WTC11 (cell line): Measurements from ENCODE around the gene ATF6B. TPM values are rescaled to one million over a fixed set of nuclear protein-coding genes. Genes with fewer than 3 reads are reported as not detected.

Experiments used
- ATAC-seq: fragments of 200-7000 bp; cut with Tn5 transposase; 2 replicates; pipeline ENCODE4 v1.10.0; 2021; ENCODE audit warnings: mild to moderate bottlenecking, moderate library complexity
- CTCF ChIA-PET: fragments of 300-600 bp; sonication (Branson Sonifier 250); formaldehyde crosslinking; loops from one replicate; lab custom pipeline; 2021; ENCODE audit warnings: antibody characterized with exemption; lab: Charles Lee
- POLR2A ChIA-PET: fragments of 350-600 bp; sonication (Branson Sonifier 250); formaldehyde crosslinking; loops from one replicate; lab custom pipeline; 2021; ENCODE audit warnings: antibody characterized with exemption; lab: Charles Lee
- DNase-seq: peaks from one replicate; pipeline ENCODE4 v3.0.0; 2021; ENCODE audit warnings: low spot score
- H3K27ac Mint-ChIP-seq: 2 replicates; pipeline ENCODE4 v1.8.0; 2021; ENCODE audit warnings: mixed read lengths
- H3K27me3 Mint-ChIP-seq: 2 replicates; pipeline ENCODE4 v1.8.0; 2021; ENCODE audit warnings: low read depth, mild to moderate bottlenecking, moderate library complexity, mixed read lengths
- H3K36me3 Mint-ChIP-seq: 2 replicates; pipeline ENCODE4 v1.8.0; 2021; ENCODE audit warnings: mixed read lengths
- H3K4me1 Mint-ChIP-seq: 2 replicates; pipeline ENCODE4 v1.8.0; 2022; ENCODE audit warnings: mixed read lengths
- H3K4me3 Mint-ChIP-seq: 2 replicates; pipeline ENCODE4 v1.8.0; 2021; ENCODE audit warnings: mild to moderate bottlenecking, moderate library complexity, mixed read lengths
- H3K9me3 Mint-ChIP-seq: 2 replicates; pipeline ENCODE4 v1.8.0; 2021; ENCODE audit warnings: mixed read lengths
- CREB1 ChIP-seq: sonication (generic); formaldehyde crosslinking; IDR thresholded peaks from 2 replicates; pipeline ENCODE4 v1.8.0; 2023; ENCODE audit warnings: mild to moderate bottlenecking, missing genetic modification reagents
- E2F5 ChIP-seq: sonication (generic); formaldehyde crosslinking; IDR thresholded peaks from 2 replicates; pipeline ENCODE4 v1.8.1; 2022; ENCODE audit warnings: mild to moderate bottlenecking, moderate library complexity, missing genetic modification reagents
- ETV6 ChIP-seq: sonication (generic); formaldehyde crosslinking; IDR thresholded peaks from 2 replicates; pipeline ENCODE4 v1.8.1; 2022; ENCODE audit warnings: mild to moderate bottlenecking, missing genetic modification reagents
- GRHL2 ChIP-seq: fragments of 250-450 bp; sonication (Bioruptor Pico); IDR thresholded peaks from 2 replicates; pipeline ENCODE4 v1.8.0; 2022; ENCODE audit warnings: mild to moderate bottlenecking, moderate library complexity; ENCODE audit not compliant: insufficient replicate concordance, severe bottlenecking
- JAZF1 ChIP-seq: fragments of 250-450 bp; sonication (Bioruptor Pico); IDR thresholded peaks from 2 replicates; pipeline ENCODE4 v1.9.0; 2021; ENCODE audit warnings: moderate library complexity, mild to moderate bottlenecking, inconsistent platforms
- MAX ChIP-seq: sonication (generic); formaldehyde crosslinking; IDR thresholded peaks from 2 replicates; pipeline ENCODE4 v1.8.0; 2022; ENCODE audit warnings: mild to moderate bottlenecking, missing genetic modification reagents
- NR2C2 ChIP-seq: sonication (generic); formaldehyde crosslinking; IDR thresholded peaks from 2 replicates; pipeline ENCODE4 v1.8.0; 2022; ENCODE audit warnings: mild to moderate bottlenecking, missing genetic modification reagents
- NR3C1 ChIP-seq: sonication (generic); formaldehyde crosslinking; conservative IDR thresholded peaks from 2 replicates; pipeline ENCODE4 v1.8.1; 2023; ENCODE audit warnings: low read depth, mild to moderate bottlenecking, missing genetic modification reagents
- RORB ChIP-seq: fragments of 250-450 bp; sonication (Bioruptor Pico); IDR thresholded peaks from 2 replicates; pipeline ENCODE4 v1.9.0; 2021; ENCODE audit warnings: mild to moderate bottlenecking
- SP1 ChIP-seq: sonication (generic); formaldehyde crosslinking; conservative IDR thresholded peaks from 2 replicates; pipeline ENCODE4 v1.8.1; 2022; ENCODE audit warnings: missing genetic modification reagents
- TEAD1 ChIP-seq: sonication (generic); formaldehyde crosslinking; IDR thresholded peaks from 2 replicates; pipeline ENCODE4 v1.8.0; 2022; ENCODE audit warnings: mild to moderate bottlenecking, missing genetic modification reagents
- TEAD4 ChIP-seq: sonication (generic); formaldehyde crosslinking; IDR thresholded peaks from 2 replicates; pipeline ENCODE4 v1.8.0; 2022; ENCODE audit warnings: mild to moderate bottlenecking, missing genetic modification reagents
- ZNF121 ChIP-seq: sonication (generic); formaldehyde crosslinking; IDR thresholded peaks from 2 replicates; pipeline ENCODE4 v1.8.0; 2023; ENCODE audit warnings: missing genetic modification reagents
- ZNF263 ChIP-seq: sonication (generic); formaldehyde crosslinking; IDR thresholded peaks from 2 replicates; pipeline ENCODE4 v1.8.1; 2022; ENCODE audit warnings: low read depth, mild to moderate bottlenecking, moderate library complexity, missing genetic modification reagents
- ZNF512 ChIP-seq: sonication (generic); formaldehyde crosslinking; IDR thresholded peaks from 2 replicates; pipeline ENCODE4 v1.8.1; 2022; ENCODE audit warnings: missing genetic modification reagents, borderline replicate concordance
- total RNA-seq: library from RNA; stranded (reverse); gene quantifications from 3 replicates; pipeline ENCODE4 v1.2.3, GENCODE V29; 2021
- TF ChIP-seq, protein P1 (sequence below): fragments of 250-450 bp; sonication (Bioruptor Pico); IDR thresholded peaks from 2 replicates; pipeline ENCODE4 v1.8.0; 2021; ENCODE audit warnings: mild to moderate bottlenecking
- TF ChIP-seq, protein P2 (sequence below): sonication (generic); formaldehyde crosslinking; IDR thresholded peaks from 2 replicates; pipeline ENCODE4 v1.8.1; 2023; ENCODE audit warnings: mild to moderate bottlenecking, missing genetic modification reagents
- TF ChIP-seq, protein P3 (sequence below): sonication (generic); formaldehyde crosslinking; IDR thresholded peaks from 2 replicates; pipeline ENCODE4 v1.8.0; 2022; ENCODE audit warnings: missing genetic modification reagents

The ATF6B gene
- total RNA-seq, 1 experiment from 2014 or later, result 47.5 TPM

DNA sequence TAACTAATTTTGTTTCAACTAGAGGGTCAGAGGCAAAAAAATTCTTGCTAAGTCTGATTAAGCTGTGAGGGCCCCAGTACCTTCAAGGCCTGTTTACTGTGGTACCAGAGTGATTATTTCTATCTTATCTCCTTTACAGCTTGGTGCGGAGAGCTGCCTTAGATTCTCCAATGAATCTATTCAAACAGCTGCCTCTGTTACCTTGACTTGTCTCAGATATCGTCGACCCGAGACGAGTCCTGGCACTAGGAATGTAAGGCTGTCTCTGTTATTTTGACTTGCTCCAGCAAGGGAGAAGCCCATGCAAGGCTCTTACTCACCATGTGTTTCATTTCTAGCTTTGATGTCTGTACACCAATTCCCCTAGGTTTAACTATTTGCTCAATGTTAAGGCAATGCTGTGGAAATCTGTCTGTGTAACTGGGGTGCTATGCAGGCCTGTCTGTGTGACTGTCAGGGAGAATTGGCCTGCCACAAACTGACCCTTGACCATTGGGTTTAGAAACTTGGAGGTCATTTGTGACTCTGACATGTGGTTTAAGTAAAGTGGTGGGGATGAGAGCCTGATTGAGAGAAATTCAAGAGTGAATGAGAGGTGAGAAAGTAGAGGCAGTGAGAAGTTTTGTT is 12.5 kb upstream of the ATF6B start:
- no peak for ATAC-seq
- CTCF ChIA-PET, result interaction anchor here (1.2 kb wide), 1 partner anchor 10 kb away, joined by 5 read pairs; no protein-coding TSS in a partner anchor
- Mint-ChIP-seq H3K4me3 (no peak overlapping the region), H3K27me3 (peaks cover 13% of the 10 kb centered on the region), H3K36me3 (no peaks in the 10 kb centered on the region)
- POLR2A ChIA-PET, result interaction anchor here (0.6 kb wide), 1 partner anchor 302 kb away, joined by 3 read pairs; no protein-coding TSS in a partner anchor
- DNase-seq, result no peak
- TF ChIP-seq ZNF121 (CRISPR knock-in tag) (no peak), TEAD1 (CRISPR knock-in tag) (no peak), CREB1 (CRISPR knock-in tag) (no peak), MAX (CRISPR knock-in tag) (no peak), NR2C2 (CRISPR knock-in tag) (no peak), RORB (CRISPR knock-in tag) (no peak), NR3C1 (CRISPR knock-in tag) (no peak), SP1 (CRISPR knock-in tag) (no peak), E2F5 (no peak), ETV6 (CRISPR knock-in tag) (no peak), TEAD4 (no peak), JAZF1 (CRISPR knock-in tag) (no peak), ZNF512 (CRISPR knock-in tag) (no peak), GRHL2 (no peak), ZNF263 (CRISPR knock-in tag) (no peak)
- TF ChIP-seq, protein P1, sequence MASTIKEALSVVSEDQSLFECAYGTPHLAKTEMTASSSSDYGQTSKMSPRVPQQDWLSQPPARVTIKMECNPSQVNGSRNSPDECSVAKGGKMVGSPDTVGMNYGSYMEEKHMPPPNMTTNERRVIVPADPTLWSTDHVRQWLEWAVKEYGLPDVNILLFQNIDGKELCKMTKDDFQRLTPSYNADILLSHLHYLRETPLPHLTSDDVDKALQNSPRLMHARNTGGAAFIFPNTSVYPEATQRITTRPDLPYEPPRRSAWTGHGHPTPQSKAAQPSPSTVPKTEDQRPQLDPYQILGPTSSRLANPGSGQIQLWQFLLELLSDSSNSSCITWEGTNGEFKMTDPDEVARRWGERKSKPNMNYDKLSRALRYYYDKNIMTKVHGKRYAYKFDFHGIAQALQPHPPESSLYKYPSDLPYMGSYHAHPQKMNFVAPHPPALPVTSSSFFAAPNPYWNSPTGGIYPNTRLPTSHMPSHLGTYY, result no peak
- TF ChIP-seq, protein P2, sequence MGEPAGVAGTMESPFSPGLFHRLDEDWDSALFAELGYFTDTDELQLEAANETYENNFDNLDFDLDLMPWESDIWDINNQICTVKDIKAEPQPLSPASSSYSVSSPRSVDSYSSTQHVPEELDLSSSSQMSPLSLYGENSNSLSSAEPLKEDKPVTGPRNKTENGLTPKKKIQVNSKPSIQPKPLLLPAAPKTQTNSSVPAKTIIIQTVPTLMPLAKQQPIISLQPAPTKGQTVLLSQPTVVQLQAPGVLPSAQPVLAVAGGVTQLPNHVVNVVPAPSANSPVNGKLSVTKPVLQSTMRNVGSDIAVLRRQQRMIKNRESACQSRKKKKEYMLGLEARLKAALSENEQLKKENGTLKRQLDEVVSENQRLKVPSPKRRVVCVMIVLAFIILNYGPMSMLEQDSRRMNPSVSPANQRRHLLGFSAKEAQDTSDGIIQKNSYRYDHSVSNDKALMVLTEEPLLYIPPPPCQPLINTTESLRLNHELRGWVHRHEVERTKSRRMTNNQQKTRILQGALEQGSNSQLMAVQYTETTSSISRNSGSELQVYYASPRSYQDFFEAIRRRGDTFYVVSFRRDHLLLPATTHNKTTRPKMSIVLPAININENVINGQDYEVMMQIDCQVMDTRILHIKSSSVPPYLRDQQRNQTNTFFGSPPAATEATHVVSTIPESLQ (CRISPR knock-in tag), result no peak
- TF ChIP-seq, protein P3, sequence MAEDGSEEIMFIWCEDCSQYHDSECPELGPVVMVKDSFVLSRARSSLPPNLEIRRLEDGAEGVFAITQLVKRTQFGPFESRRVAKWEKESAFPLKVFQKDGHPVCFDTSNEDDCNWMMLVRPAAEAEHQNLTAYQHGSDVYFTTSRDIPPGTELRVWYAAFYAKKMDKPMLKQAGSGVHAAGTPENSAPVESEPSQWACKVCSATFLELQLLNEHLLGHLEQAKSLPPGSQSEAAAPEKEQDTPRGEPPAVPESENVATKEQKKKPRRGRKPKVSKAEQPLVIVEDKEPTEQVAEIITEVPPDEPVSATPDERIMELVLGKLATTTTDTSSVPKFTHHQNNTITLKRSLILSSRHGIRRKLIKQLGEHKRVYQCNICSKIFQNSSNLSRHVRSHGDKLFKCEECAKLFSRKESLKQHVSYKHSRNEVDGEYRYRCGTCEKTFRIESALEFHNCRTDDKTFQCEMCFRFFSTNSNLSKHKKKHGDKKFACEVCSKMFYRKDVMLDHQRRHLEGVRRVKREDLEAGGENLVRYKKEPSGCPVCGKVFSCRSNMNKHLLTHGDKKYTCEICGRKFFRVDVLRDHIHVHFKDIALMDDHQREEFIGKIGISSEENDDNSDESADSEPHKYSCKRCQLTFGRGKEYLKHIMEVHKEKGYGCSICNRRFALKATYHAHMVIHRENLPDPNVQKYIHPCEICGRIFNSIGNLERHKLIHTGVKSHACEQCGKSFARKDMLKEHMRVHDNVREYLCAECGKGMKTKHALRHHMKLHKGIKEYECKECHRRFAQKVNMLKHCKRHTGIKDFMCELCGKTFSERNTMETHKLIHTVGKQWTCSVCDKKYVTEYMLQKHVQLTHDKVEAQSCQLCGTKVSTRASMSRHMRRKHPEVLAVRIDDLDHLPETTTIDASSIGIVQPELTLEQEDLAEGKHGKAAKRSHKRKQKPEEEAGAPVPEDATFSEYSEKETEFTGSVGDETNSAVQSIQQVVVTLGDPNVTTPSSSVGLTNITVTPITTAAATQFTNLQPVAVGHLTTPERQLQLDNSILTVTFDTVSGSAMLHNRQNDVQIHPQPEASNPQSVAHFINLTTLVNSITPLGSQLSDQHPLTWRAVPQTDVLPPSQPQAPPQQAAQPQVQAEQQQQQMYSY (CRISPR knock-in tag), result no peak
- TF ChIP-seq, all 79 proteins: peak for 0
- Mint-ChIP-seq H3K9me3 (no peaks in the 10 kb centered on the region), H3K4me1 (no peaks in the 10 kb centered on the region), H3K27ac (no peak overlapping the region)
